ENCODE results near the gene SRRD.

DNA sequence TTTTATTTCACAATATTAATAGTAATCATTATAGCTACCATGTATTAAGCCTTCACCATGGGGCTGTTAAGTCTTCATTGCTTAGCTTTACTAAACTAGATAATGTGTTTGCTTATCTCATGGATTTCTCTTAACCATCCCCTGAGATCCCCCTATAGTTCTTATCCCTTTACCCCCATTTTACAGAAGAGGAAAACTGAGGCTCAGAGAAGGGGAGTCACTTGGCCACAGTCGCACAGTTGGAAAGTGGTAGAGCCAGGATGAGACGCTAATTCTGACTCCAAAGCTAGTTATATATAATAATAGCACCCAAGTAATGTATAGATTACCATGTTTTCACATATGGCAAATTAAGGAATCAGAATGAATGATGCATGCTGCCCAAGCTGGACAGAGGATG is 38.3 kb downstream of the SRRD start:
- TF ChIP-seq EP300 (IDR thresholded peaks at IDR 0.05) (no peak), POLR2A (IDR thresholded peaks at IDR 0.05) (no peak)

All from sigmoid colon (tissue), 4 donors.